Activated CD4-positive, CD25-positive, alpha-beta regulatory T cell (primary cell): ENCODE measurements around the gene HCAR2.
"Not testable (repeated sequence)": the region's sequence is repeated elsewhere in the genome, so short reads cannot be mapped to it uniquely, and the experiment has no call there.

Source experiments
- DNase-seq, 4 experiments: peaks; one replicate each; lab custom pipeline; 2025; lab: John Stamatoyannopoulos, UW

Gene HCAR2

DNA sequence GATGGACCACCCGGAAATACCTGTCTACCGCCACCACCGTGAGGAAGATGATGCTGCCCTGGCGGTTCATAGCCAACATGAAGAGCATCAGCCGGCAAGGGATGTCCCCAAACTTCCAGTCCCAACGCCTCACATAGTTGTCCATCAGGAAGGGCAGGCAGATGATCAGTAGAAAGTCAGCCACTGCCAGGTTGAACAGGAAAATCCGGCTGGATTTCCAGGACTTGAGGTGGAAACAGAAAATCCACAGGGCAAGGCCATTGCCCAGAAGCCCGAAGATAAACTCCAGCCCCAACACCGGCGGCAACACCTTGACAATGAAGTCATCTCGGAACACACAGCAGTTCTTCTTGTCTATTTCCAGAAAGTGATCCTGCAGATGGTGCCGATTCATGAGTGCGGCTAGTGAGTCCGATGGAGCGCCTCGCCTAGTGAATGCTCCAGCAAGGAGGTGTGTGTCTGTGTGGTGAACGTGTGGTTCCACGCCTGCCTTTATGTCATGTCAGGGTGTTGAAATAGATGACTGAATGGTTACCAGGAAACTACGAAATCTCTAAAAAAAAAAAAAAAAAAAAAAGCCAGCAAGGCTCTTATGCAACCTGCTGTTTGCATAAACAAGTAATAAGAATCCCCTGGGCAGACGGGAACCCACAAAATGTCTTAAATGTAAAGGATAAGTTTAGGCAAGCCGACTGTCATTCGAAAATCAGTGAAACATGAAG, at the start of gene HCAR2:
Gene HCAR2 (minus strand): TSS at position 468 of the 722 bp plus-strand sequence. CDS start 74 bp downstream, at position 394.
- not testable (repeated sequence) for DNase-seq

GRCh38 chr12:122752464-122753318, 49.5 kb upstream of the HCAR2 start, which contains the start of gene DENR:
DENR (plus strand) TSS chr12:122752824; CDS start chr12:122753702, 878 bp downstream.
- peak; percentile 98 to 99 (median 98) for DNase-seq

- DNase-seq = not testable (repeated sequence)
These were observed 47.8 kb upstream of the HCAR2 start for GRCh38 chr12:122750781-122751515.

DNA sequence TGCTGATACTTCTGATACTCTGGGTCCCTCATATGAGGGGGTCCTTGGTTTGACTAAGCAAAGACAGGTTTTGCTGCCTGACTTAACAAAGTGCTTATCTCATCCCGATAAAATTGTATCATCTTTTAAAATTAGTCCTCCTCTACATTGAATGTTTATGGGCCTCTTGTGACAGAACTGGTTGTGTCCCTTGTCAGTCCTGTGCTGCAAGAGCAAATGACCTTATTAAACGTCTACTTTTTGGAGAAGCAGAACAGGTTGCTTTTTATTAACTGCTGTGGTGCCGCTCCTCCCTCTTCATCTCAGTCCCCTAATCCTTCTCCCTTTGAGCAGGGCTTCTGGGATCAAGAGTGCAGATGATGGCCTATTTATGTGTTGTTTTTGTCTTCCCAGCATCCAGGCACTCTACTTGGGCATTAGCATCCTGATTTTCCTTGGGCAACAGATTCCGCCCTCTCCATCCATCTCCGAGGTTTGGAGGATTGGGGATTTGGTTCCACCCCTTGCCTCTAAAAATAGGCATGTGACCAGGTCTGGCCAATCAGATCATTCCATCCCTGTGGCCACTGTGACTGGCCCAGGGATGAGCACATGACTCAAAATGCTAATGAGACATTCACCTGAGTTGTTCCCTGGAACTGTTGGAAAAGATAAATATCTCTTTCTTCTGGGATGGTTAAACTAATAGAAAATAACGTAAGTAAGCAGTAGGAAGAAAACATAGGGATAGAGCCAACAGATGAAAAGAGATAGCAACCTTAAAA, 46.6 kb upstream of the HCAR2 start:
- no peak for DNase-seq

- no peak for DNase-seq
These were observed 44.3 kb upstream of the HCAR2 start for GRCh38 chr12:122747224-122748135.

DNA sequence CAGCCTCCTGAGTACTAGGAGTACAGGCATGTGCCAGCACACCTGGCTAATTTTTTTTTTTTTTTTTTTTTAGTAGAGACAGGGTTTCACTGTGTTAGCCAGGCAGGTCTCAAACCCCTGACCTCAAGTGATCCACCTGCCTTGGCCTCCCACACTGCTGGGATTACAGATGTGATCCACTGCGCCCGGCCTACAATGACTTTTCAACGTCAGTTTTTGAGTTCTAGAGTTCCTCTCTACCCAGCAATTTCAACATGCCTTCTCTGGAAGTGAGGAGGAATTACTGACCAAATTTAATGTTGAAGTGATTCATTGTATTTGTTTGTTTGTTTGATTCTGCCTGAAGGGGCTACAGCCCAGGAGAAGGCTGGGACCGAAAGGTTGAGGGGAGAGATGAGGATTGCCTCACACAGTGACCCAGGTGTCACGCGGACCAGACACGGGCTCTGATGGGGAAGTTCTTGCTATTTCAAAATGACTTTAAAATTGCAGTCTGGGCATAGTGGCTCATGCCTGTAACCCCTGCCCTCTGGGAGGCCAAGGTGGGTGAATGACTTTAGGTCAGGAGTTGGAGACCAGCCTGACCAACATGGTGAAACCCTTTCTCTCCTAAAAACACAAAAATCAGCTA, 40.9 kb upstream of the HCAR2 start:
- DNase-seq = no peak

- DNase-seq = no peak
These were observed 37.2 kb upstream of the HCAR2 start for GRCh38 chr12:122740351-122740750.

- DNase-seq = no peak
These were observed 35.4 kb upstream of the HCAR2 start for GRCh38 chr12:122738571-122738970.

- DNase-seq = no peak
These were observed 29.5 kb upstream of the HCAR2 start for GRCh38 chr12:122732611-122733010.

DNA sequence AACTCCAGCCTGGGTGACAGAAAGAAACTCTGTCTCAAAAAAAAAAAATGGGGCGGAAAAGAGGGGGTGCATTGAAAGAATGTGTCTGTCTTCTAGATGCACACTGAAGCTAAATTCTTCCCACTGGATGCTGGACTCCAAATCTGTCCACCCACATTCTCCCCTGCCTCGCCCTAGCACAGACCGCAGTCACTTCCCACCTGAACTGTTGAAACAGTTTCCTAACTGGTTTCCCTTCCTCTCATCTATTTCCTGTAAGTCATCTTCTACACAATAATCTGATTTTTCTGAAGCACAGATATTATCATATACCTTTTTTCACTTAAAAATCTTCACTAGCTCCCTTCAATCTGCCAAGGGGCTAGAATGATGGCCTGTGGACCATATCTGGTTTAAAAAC, 29.0 kb upstream of the HCAR2 start:
- DNase-seq = no peak

- no peak for DNase-seq
These were observed 27.3 kb upstream of the HCAR2 start, which contains the start of gene HCAR1 for GRCh38 chr12:122730215-122731014. HCAR1 (minus strand) TSS chr12:122730844; CDS start chr12:122730339, 505 bp downstream.

GRCh38 chr12:122729583-122730214, 26.5 kb upstream of the HCAR2 start:
- DNase-seq = no peak

DNA sequence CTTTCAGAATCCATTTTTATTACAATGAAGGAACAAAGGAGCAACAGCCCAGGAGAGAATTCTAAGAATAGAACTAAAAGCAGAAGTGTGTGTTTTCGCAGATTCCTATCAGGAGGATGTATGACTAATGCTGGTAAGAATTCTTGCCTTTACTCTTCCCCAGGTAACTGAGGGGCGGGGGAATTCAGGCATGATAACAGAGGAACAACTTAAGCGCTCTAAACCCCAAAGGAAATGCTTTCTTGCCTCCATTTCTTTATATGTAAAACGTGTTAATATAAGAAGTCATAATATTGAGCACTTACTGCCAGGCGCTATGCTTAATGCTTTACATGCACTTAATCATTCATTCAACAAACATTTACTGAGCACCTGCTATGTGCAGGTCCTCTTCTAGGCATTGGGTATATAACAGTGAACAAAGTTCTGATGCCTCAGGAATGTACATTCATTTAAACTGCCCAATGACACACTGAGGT, 23.0 kb upstream of the HCAR2 start:
- DNase-seq = no peak

DNA sequence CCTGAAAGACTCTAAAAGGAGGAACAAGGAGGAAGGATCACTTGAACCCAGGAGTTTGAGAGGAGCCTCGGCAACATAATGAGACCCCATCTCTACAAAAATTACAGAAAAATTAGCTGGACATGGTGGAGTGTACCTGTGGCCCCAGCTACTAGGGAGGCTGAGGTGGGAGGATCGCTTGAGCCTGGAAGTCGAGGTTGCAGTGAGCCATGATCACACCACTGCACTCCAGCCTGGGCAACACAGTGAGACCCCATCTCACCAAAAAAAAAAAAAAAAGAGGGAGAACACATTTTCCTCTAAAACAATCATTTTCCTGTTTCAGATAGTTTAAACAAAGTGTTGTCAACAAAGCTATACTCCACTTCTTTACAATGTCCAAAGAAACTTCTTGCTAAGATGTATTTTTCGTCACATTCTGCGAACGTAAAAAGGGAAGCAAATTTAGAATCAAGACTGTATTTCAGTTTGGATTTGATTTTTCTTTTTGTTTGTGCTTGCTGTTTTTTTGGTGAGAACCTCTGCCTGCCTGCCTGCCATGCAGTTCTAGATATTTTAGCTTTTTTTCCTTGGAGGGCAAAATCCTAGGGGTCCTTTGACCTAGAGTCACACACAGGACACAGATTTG, 22.4 kb upstream of the HCAR2 start:
- no peak for DNase-seq

DNA sequence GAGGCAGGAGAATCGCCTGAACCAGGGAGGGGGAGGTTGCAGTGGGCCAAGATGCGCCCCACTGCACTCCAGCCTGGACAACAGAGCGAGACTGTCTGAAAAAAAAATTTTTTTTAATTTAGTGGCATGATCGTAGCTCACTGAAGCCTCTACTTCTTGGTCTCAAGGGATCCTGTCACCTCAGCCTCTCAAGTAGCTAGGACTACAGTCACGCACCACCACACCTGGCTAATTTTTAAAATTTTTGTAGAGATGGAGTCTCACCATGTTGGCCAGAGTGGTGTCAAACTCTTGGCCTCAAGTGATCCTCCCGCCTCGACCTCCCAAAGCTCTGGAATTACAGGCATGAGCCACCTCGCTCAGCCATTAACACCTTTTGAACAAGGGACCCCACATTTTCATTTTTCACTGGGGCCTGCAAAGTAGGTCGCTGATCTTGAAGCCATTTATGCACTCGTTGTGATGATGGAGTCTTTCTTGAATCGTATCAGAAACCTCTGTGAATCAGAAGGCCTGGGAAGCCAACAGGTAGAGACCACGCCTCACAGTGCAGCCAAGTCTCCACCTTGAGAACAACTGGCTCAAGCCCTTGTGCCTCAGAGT, 21.6 kb upstream of the HCAR2 start:
- no peak for DNase-seq

DNA sequence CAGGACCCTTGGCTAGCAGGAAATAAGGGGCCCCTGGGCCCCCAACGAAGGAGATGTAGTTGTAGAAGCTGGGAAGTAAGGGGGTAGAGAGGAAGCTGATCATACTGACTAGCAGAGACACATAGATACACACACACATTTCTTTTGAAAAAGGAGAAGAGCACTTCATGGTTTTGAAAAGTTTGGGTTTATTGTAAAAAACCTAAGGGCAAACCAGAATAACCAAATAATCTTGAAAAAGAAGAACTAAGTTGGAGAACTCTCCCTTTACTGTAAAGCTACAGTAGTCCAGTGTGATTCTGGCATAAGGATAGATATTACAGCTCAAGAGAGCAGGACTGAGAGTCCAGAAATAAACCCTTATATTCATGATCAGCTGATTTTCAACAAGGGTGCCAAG, 19.2 kb upstream of the HCAR2 start:
- DNase-seq = no peak

DNA sequence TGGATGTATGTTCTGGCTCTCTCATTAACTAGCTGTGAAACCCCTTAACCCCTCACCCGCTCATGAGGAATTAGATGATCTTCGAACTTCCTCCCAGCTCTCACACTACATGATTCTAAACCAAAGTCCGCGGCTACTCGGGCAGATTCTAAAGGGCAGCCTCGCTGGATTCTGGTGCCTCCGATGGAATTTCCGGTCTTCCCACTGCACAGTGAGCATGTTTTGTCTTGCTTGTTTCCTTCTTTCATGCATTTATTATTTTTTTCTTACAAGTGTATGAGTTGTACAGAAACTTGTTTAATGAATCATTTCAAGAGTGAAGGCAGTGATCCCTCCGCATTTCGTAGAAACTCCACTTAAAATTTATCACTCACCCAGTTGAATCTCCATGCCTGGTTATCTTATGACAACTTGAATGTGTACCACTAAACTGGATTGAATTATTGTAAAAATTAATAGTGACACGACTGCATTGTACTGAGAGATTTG, 17.9 kb upstream of the HCAR2 start:
- DNase-seq = no peak
